T-helper 17 cell (primary cell): ENCODE data around the gene TSPAN32. TPM values are rescaled to one million over a fixed set of nuclear protein-coding genes. Genes with fewer than 3 reads are reported as not detected.
"Not testable (repeated sequence)": the region's sequence is repeated elsewhere in the genome, so short reads cannot be mapped to it uniquely, and the experiment has no call there.

Source experiments
- ATAC-seq: fragments of 150-1000 bp; cut with Tn5 transposase; 2 replicates; pipeline ENCODE4 v1.10.0; 2021; ENCODE audit warnings: mild to moderate bottlenecking, moderate library complexity
- DNase-seq, 3 donors: peaks; one replicate each; pipeline versions ENCODE4 v3.0.0 to v3.0.0-alpha.2; 2020 to 2021
- H3K9me3 ChIP-seq: one replicate; pipeline ENCODE4 v1.7.0; 2013; ENCODE audit warnings: low read length, mild to moderate bottlenecking; ENCODE audit not compliant: control insufficient read depth, poor library complexity, severe bottlenecking
- H3K27ac Mint-ChIP-seq: one replicate; pipeline ENCODE4 v1.8.0; 2022; ENCODE audit warnings: mild to moderate bottlenecking, moderate library complexity, mixed read lengths
- H3K27me3 Mint-ChIP-seq: one replicate; pipeline ENCODE4 v1.8.0; 2022; ENCODE audit warnings: mixed read lengths
- H3K36me3 Mint-ChIP-seq: one replicate; pipeline ENCODE4 v1.8.0; 2022; ENCODE audit warnings: low read depth, mixed read lengths
- H3K4me1 Mint-ChIP-seq: one replicate; pipeline ENCODE4 v1.8.0; 2022; ENCODE audit warnings: mild to moderate bottlenecking, mixed read lengths
- H3K4me3 Mint-ChIP-seq: one replicate; pipeline ENCODE4 v1.8.0; 2022; ENCODE audit warnings: mild to moderate bottlenecking, moderate library complexity, mixed read lengths
- total RNA-seq, 4 donors: library from RNA in 2 of 4; stranded (reverse) in 2 of 4; gene quantifications; one replicate each; pipeline ENCODE4 v1.2.3 and lab custom pipeline; 2022 to 2026

TSPAN32 gene
- total RNA-seq, 2 donors from 2014 or later: 65.7 to 93.2 TPM

GRCh38 chr11:2346014-2346413 lies 44.2 kb downstream of the TSPAN32 start:
- H3K36me3 Mint-ChIP-seq: no peaks in the 10 kb centered on the region
- H3K27ac Mint-ChIP-seq: no peak overlapping the region
- ATAC-seq (no peak), DNase-seq (no peak)
- H3K4me3 Mint-ChIP-seq: no peak overlapping the region
- no peaks in the 10 kb centered on the region for H3K9me3 ChIP-seq
- H3K27me3 Mint-ChIP-seq: no peaks in the 10 kb centered on the region
- no peaks in the 10 kb centered on the region for H3K4me1 Mint-ChIP-seq

- Mint-ChIP-seq H3K4me1 (no peaks in the 10 kb centered on the region), H3K4me3 (no peak overlapping the region), H3K27ac (no peak overlapping the region), H3K36me3 (no peaks in the 10 kb centered on the region), H3K27me3 (no peaks in the 10 kb centered on the region)
- ATAC-seq: no peak
- DNase-seq: no peak
- no peaks in the 10 kb centered on the region for H3K9me3 ChIP-seq
Measured at GRCh38 chr11:2346586-2347307, 44.9 kb downstream of the TSPAN32 start.

- H3K36me3 Mint-ChIP-seq: no peaks in the 10 kb centered on the region
- no peaks in the 10 kb centered on the region for H3K4me1 Mint-ChIP-seq
- DNase-seq (no peak), ATAC-seq (no peak)
- H3K27ac Mint-ChIP-seq: no peak overlapping the region
- no peak overlapping the region for H3K4me3 Mint-ChIP-seq
- no peaks in the 10 kb centered on the region for H3K27me3 Mint-ChIP-seq
- no peaks in the 10 kb centered on the region for H3K9me3 ChIP-seq
Measured at GRCh38 chr11:2347308-2347830, 45.6 kb downstream of the TSPAN32 start.

- no peak for ATAC-seq
- H3K27ac Mint-ChIP-seq: no peak overlapping the region
Measured at GRCh38 chr11:2348986-2349385, 47.2 kb downstream of the TSPAN32 start.

GRCh38 chr11:2351701-2352100 lies 49.9 kb downstream of the TSPAN32 start:
- ATAC-seq (no peak), DNase-seq (no peak)
- H3K9me3 ChIP-seq: no peaks in the 10 kb centered on the region
- Mint-ChIP-seq H3K27me3 (peaks cover 9% of the 10 kb centered on the region), H3K36me3 (no peaks in the 10 kb centered on the region), H3K4me3 (no peak overlapping the region), H3K4me1 (no peaks in the 10 kb centered on the region), H3K27ac (no peak overlapping the region)

More at GRCh38 chr11:2348986-2349385, 47.2 kb downstream of the TSPAN32 start:
- DNase-seq: no peak
- Mint-ChIP-seq H3K4me3 (no peak overlapping the region), H3K4me1 (no peaks in the 10 kb centered on the region), H3K27me3 (peaks cover 5% of the 10 kb centered on the region), H3K36me3 (no peaks in the 10 kb centered on the region)
- H3K9me3 ChIP-seq: no peaks in the 10 kb centered on the region

GRCh38 chr11:2352420-2352819 lies 50.6 kb downstream of the TSPAN32 start:
- Mint-ChIP-seq H3K36me3 (no peaks in the 10 kb centered on the region), H3K4me1 (no peaks in the 10 kb centered on the region), H3K4me3 (no peak overlapping the region), H3K27ac (no peak overlapping the region), H3K27me3 (peaks cover 9% of the 10 kb centered on the region)
- no peaks in the 10 kb centered on the region for H3K9me3 ChIP-seq
- ATAC-seq (no peak), DNase-seq (no peak)

GRCh38 chr11:2355000-2355644 lies 53.3 kb downstream of the TSPAN32 start:
- H3K36me3 Mint-ChIP-seq: no peaks in the 10 kb centered on the region

GRCh38 chr11:2357246-2357645 lies 55.4 kb downstream of the TSPAN32 start:
- DNase-seq (no peak), ATAC-seq (no peak)
- H3K27me3 Mint-ChIP-seq: peaks cover 9% of the 10 kb centered on the region
- no peaks in the 10 kb centered on the region for H3K36me3 Mint-ChIP-seq
- H3K4me1 Mint-ChIP-seq: peaks cover 2% of the 10 kb centered on the region
- no peaks in the 10 kb centered on the region for H3K9me3 ChIP-seq
- H3K27ac Mint-ChIP-seq: no peak overlapping the region
- H3K4me3 Mint-ChIP-seq: peak overlapping the region; percentile 31

More at GRCh38 chr11:2355000-2355644, 53.3 kb downstream of the TSPAN32 start:
- Mint-ChIP-seq H3K27ac (no peak overlapping the region), H3K4me1 (peaks cover 2% of the 10 kb centered on the region), H3K27me3 (peaks cover 9% of the 10 kb centered on the region), H3K4me3 (no peak overlapping the region)
- H3K9me3 ChIP-seq: no peaks in the 10 kb centered on the region
- ATAC-seq: no peak
- DNase-seq: no peak

- H3K27me3 Mint-ChIP-seq, DNase-seq, H3K4me3 Mint-ChIP-seq, H3K4me1 Mint-ChIP-seq, H3K27ac Mint-ChIP-seq, H3K9me3 ChIP-seq, ATAC-seq, H3K36me3 Mint-ChIP-seq: not testable (repeated sequence)
Measured at GRCh38 chr11:2357651-2358050, 55.8 kb downstream of the TSPAN32 start.

GRCh38 chr11:2358754-2359442 lies 57.1 kb downstream of the TSPAN32 start:
- Mint-ChIP-seq H3K27me3 (peaks cover 5% of the 10 kb centered on the region), H3K4me1 (peaks cover 2% of the 10 kb centered on the region), H3K4me3 (no peak overlapping the region), H3K36me3 (no peaks in the 10 kb centered on the region), H3K27ac (no peak overlapping the region)
- ATAC-seq (no peak), DNase-seq (no peak)
- H3K9me3 ChIP-seq: no peaks in the 10 kb centered on the region

- no peak for DNase-seq
- no peak overlapping the region for H3K27ac Mint-ChIP-seq
- no peak for ATAC-seq
- peaks cover 2% of the 10 kb centered on the region for H3K4me1 Mint-ChIP-seq
- H3K27me3 Mint-ChIP-seq: peaks cover 3% of the 10 kb centered on the region
- no peaks in the 10 kb centered on the region for H3K9me3 ChIP-seq
- no peaks in the 10 kb centered on the region for H3K36me3 Mint-ChIP-seq
- H3K4me3 Mint-ChIP-seq: no peak overlapping the region
Measured at GRCh38 chr11:2359557-2359956, 57.7 kb downstream of the TSPAN32 start.

- Mint-ChIP-seq H3K4me3 (no peak overlapping the region), H3K4me1 (peaks cover 2% of the 10 kb centered on the region), H3K36me3 (no peaks in the 10 kb centered on the region), H3K27me3 (no peaks in the 10 kb centered on the region), H3K27ac (no peak overlapping the region)
- DNase-seq (no peak), ATAC-seq (no peak)
- H3K9me3 ChIP-seq: no peaks in the 10 kb centered on the region
Measured at GRCh38 chr11:2360081-2360642, 58.3 kb downstream of the TSPAN32 start.

GRCh38 chr11:2361565-2361964 lies 59.8 kb downstream of the TSPAN32 start:
- no peak overlapping the region for H3K27ac Mint-ChIP-seq
- ATAC-seq: no peak
- H3K4me1 Mint-ChIP-seq: peaks cover 2% of the 10 kb centered on the region
- DNase-seq: no peak
- no peak overlapping the region for H3K4me3 Mint-ChIP-seq
- H3K9me3 ChIP-seq: no peaks in the 10 kb centered on the region
- no peaks in the 10 kb centered on the region for H3K36me3 Mint-ChIP-seq
- no peaks in the 10 kb centered on the region for H3K27me3 Mint-ChIP-seq
